Measurements from ENCODE around the gene CEP72. TPM values are rescaled to one million over a fixed set of nuclear protein-coding genes. Genes with fewer than 3 reads are reported as not detected.

CEP72 gene
- total RNA-seq, 2 experiments from 2014 or later: 24.1 to 24.2 TPM

DNA sequence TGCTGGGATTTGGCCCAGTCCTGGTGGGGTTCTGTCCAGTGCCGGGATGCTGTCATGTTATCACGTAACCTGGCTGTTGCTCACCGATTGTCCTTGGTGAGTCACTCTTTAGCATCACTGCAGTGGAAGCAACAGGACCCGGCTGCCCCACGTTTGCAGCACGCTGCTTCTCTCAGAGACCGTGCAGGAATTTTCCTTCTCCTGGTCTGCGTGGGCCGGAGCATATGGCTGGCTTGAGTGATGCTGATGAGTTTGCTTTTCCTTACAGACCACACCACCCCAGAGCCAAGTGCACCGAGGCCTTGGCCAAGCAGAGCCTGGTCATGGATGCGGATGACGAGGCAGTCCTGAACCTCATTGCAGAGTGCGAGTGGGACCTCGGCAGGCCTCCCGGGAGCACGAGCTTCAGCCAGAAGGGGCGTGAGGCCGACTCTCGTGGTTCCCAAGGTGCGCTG lies 21.4 kb downstream of the CEP72 start:
- CTCF ChIA-PET: interaction anchor here (0.5 kb wide), 1 partner anchor 19 kb away, joined by 4 read pairs; no protein-coding TSS in a partner anchor
- Mint-ChIP-seq H3K4me3 (no peak overlapping the region), H3K27ac (no peak overlapping the region), H3K4me1 (no peaks in the 10 kb centered on the region), H3K27me3 (no peaks in the 10 kb centered on the region), H3K9me3 (no peaks in the 10 kb centered on the region), H3K36me3 (ENCODE audit: low read depth) (peaks cover 20% of the 10 kb centered on the region)
- no peak for DNase-seq
- POLR2A ChIA-PET: no interaction called here

DNA sequence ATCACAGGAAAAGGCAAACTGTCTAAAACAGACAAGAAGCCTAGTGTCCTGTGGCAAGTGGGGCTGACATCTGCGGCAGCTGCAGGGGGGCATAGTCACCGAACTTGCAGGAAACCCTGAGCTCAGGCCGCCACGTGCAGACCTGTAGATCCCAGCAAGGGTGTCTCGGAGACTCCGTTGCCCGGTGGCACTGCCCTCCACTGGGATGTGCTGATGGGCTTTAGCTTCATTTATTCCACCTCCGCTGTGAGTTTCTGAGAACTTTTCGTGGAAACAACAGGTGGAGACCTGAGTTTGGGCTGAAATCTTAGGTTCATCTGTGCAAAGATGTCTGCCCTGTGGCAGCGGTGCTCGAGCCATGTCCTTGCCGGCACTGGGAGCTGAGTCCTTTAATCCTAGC lies 22.1 kb downstream of the CEP72 start:
- DNase-seq: no peak
- ChIA-PET CTCF (interaction anchor here (0.5 kb wide), 1 partner anchor 19 kb away, joined by 4 read pairs; no protein-coding TSS in a partner anchor), POLR2A (no interaction called here)
- Mint-ChIP-seq H3K27ac (no peak overlapping the region), H3K27me3 (no peaks in the 10 kb centered on the region), H3K9me3 (no peaks in the 10 kb centered on the region), H3K4me3 (no peak overlapping the region), H3K4me1 (no peaks in the 10 kb centered on the region), H3K36me3 (ENCODE audit: low read depth) (peaks cover 17% of the 10 kb centered on the region)

DNA sequence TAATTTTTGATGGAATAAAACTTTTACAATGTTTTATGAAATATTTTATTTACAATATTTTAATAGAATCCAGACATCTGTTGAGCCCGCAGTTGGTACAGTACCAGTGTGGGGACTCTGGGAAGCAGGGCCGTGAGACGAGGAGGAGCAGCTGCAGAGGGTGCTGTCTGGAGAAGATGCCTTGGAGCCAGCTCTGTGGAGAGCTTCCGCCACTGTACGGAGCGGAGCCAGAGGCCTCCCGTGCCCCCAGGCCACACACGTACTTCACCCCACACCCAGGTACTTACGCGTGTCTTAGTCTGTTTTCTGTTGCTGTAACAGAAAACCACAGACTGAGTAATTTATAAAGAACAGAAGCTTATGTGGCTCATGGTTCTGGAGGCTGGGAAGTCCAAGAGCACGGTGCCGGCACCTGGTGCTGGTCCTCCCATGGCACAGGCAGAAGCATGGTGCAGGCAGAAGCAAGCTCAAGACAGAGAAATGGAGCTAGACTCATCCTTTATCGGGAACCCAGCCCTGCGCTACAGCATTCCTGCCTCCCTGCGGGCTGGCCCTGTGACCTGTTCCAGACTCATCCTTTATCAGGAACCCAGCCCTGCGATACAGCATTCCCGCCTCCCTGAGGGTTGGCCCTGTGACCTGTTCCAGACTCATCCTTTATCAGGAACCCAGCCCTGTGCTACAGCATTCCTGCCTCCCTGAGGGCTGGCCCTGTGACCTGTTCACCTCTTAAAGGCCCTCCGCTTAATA lies 23.3 kb downstream of the CEP72 start:
- no peak overlapping the region for H3K27ac Mint-ChIP-seq
- H3K36me3 Mint-ChIP-seq (ENCODE audit: low read depth): peaks cover 24% of the 10 kb centered on the region
- POLR2A ChIA-PET: no interaction called here
- H3K27me3 Mint-ChIP-seq: no peaks in the 10 kb centered on the region
- no peaks in the 10 kb centered on the region for H3K9me3 Mint-ChIP-seq
- no peak overlapping the region for H3K4me3 Mint-ChIP-seq
- DNase-seq: no peak
- H3K4me1 Mint-ChIP-seq: no peaks in the 10 kb centered on the region
- CTCF ChIA-PET: no interaction called here

DNA sequence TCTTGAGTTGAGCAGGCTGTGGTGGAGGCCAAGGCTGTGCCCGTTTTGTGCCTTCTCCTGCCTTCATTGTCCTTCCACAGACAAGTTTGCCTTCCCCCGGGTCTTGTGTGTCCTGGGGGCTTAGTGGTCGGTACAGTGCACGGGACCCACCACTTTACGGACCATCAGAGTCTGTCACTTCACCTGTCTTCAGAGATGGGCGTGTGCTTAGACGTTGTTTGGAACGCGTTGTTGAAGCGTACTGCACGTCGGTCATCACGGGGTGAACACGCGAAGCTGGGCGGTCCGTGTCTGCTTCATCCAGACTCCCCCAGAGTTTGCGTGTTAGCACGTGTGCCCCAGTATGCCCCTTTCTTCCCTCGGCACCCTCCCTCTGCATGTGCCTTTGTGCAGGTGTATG lies 24.8 kb downstream of the CEP72 start:
- Mint-ChIP-seq H3K4me1 (no peaks in the 10 kb centered on the region), H3K9me3 (no peaks in the 10 kb centered on the region), H3K27ac (no peak overlapping the region), H3K27me3 (no peaks in the 10 kb centered on the region), H3K4me3 (no peak overlapping the region), H3K36me3 (ENCODE audit: low read depth) (peaks cover 29% of the 10 kb centered on the region)
- ChIA-PET CTCF (no interaction called here), POLR2A (no interaction called here)
- no peak for DNase-seq

DNA sequence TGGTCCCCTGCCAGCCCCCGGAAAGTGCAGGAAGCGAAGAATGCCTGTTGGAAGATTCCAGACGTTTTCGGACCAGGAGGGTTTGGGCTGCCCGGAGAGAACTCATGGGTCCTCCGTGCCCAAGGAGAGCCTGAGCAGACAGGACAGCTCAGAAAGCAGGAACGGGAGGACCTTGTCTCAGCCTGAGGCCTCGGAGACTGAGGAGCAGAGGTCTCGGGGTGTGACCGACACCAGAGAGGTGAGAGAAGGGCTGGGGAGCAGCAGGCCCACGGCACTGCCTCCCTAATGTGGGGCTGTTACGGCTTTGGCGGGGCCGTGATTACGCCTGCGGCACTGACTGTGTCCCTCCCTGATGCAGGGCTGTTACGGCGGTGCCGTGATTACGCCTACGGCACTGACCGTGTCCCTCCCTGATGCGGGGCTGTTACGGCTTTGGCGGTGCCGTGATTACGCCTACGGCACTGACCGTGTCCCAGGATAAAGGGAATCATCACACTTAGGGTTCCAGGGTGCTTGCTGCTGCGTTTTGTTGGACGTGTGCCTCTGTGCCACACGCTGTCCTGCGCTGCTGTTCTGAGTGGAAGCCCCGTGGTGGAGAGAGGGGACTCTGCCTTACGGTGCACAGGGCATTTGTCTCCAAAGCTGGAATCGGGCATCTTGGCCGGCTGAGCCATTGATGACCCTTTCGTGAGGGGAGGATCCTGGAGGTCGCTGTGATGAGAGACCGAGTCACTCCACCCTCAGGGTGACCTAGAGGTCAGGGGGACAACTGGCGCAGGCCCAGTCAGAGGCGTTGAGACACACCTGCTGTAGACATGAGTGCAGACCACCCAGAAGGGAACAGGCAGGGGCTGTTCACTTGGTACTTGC lies 25.7 kb downstream of the CEP72 start:
- Mint-ChIP-seq H3K36me3 (ENCODE audit: low read depth) (peaks cover 29% of the 10 kb centered on the region), H3K4me1 (no peaks in the 10 kb centered on the region), H3K27ac (no peak overlapping the region), H3K4me3 (no peak overlapping the region), H3K9me3 (no peaks in the 10 kb centered on the region), H3K27me3 (no peaks in the 10 kb centered on the region)
- ChIA-PET POLR2A (no interaction called here), CTCF (no interaction called here)
- no peak for DNase-seq

DNA sequence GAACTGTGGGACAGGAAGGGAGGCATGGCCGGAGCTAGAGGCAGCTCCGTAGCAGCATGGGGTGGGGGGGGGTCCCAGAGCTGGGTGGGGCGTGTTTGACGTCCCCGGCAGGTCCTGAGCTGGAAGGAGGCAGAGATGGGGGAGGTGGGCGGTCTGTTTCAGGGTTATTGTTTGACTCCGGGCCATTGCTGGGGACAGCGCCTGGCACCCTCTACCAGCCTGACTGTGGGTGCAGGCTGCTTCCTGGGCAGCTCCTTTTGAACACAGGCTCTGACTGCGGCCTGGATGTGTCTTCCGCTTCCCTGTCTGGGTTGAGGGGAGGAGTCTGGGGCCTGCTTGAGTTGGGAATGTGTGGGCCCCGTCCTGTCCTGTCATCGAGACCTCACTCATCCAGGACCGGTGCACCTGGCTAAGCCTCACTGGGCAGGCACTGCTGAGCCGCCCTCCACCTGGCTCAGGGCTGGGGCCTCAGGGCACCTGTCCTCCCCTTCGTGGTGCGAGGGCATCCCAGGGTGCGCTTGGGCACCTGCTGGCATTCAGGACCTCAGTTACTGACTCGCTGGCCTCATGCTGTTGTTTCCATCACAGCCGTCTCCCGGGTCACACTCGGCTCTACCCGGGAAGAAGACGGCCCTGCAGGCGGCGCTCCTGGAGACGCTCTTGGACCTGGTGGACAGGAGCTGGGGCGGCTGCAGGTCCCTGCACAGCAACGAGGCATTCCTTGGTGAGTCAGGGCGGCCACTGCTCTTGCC lies 26.5 kb downstream of the CEP72 start:
- peaks cover 29% of the 10 kb centered on the region for H3K36me3 Mint-ChIP-seq (ENCODE audit: low read depth)
- no peak overlapping the region for H3K4me3 Mint-ChIP-seq
- no peaks in the 10 kb centered on the region for H3K27me3 Mint-ChIP-seq
- ChIA-PET POLR2A (no interaction called here), CTCF (no interaction called here)
- no peaks in the 10 kb centered on the region for H3K9me3 Mint-ChIP-seq
- H3K27ac Mint-ChIP-seq: no peak overlapping the region
- H3K4me1 Mint-ChIP-seq: no peaks in the 10 kb centered on the region
- DNase-seq: no peak

DNA sequence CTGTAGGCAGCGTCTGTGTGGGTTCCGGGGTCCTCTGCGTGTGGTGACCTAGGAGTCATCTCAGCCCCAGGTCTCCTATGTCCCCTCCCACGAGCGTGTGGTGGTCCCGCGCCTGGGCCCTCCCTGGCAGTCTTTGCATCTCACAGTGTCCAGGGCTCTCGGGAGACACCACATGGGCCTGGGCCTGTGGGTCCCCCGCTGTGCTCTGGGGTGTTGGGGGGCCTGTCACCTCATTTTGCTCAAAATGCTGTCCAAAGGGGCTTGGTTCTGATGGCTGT lies 27.1 kb downstream of the CEP72 start:
- H3K36me3 Mint-ChIP-seq (ENCODE audit: low read depth): peaks cover 32% of the 10 kb centered on the region
- H3K4me3 Mint-ChIP-seq: no peak overlapping the region
- H3K27me3 Mint-ChIP-seq: no peaks in the 10 kb centered on the region
- ChIA-PET CTCF (no interaction called here), POLR2A (no interaction called here)
- peaks cover 2% of the 10 kb centered on the region for H3K4me1 Mint-ChIP-seq
- H3K27ac Mint-ChIP-seq: no peak overlapping the region
- no peaks in the 10 kb centered on the region for H3K9me3 Mint-ChIP-seq
- DNase-seq: no peak

DNA sequence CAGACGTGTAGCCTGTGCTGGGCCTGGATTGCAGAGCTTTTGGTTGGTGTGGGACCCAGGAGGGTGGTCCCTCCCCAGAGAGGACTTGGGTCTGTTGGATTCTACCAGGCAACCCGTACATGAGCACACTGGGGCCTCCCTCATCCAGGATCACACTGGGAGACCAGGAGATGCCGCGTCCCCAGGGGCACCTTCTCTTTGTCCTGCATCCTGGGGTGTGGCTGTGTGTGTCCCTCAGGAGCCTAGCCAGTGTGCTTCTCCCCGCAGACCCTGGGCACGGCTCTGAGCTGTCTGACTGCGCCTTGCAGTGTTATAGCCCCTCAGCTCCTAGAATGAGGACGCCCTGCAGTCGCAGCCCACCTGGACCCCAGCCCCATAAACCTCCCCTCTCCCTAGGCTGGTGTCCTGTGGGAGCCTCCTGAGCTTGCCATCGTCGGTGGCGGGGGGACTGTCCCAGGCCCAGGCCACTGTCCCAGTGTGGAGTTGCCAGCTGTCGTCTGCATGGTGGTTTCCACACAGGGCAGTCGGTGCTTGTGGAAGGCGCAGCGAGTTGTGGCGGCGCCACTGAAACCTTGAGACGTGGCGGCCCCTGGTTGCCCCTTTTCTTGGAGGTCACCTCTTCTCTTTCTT lies 27.6 kb downstream of the CEP72 start:
- Mint-ChIP-seq H3K36me3 (ENCODE audit: low read depth) (peaks cover 32% of the 10 kb centered on the region), H3K27me3 (no peaks in the 10 kb centered on the region), H3K4me1 (peaks cover 2% of the 10 kb centered on the region), H3K9me3 (no peaks in the 10 kb centered on the region), H3K27ac (no peak overlapping the region), H3K4me3 (no peak overlapping the region)
- DNase-seq: no peak
- CTCF ChIA-PET: no interaction called here
- POLR2A ChIA-PET: no interaction called here

DNA sequence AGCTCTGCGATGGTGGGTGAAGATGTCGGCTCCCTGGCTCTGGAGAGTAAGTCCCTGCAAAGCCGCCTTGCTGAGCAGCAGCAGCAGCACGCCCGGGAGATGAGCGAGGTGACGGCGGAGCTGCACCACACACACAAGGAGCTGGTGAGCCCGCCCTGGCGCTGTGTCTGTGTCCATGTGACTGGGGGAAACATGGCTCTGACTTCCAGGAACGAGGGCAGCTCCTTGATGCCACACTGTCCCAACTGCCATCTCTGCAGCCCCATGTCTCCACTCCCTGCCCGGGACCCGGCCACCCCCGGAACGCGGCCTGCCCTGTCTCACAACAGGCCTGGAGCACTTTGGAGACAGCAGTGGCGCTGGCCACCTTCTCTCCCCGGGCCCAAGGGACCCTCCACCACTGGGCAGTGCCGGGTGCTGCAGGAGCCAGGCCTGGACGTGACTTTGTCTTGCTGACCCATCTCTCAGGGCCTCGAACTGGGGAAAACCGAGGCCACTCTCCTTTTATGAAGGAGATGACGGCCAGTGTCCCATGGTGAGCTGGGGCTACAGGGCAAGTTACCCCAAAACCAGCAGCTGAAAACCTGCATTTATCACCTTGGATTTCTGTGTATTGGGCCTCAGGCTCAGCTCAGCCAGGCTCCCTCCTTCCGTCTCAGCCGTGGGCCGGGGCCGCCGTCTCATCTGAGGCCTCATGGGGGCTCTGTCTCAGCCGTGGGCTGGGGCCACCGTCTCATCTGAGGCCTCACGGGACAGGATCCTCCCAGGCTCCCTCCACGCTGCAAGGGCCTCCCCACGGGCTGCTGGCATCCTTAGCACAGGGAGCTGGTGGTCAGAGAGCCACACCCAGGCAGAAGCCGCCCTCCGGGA lies 28.6 kb downstream of the CEP72 start:
- Mint-ChIP-seq H3K9me3 (no peaks in the 10 kb centered on the region), H3K36me3 (ENCODE audit: low read depth) (peaks cover 34% of the 10 kb centered on the region), H3K4me1 (peaks cover 2% of the 10 kb centered on the region), H3K27ac (no peak overlapping the region), H3K27me3 (no peaks in the 10 kb centered on the region), H3K4me3 (no peak overlapping the region)
- DNase-seq: no peak
- CTCF ChIA-PET: no interaction called here
- POLR2A ChIA-PET: no interaction called here

DNA sequence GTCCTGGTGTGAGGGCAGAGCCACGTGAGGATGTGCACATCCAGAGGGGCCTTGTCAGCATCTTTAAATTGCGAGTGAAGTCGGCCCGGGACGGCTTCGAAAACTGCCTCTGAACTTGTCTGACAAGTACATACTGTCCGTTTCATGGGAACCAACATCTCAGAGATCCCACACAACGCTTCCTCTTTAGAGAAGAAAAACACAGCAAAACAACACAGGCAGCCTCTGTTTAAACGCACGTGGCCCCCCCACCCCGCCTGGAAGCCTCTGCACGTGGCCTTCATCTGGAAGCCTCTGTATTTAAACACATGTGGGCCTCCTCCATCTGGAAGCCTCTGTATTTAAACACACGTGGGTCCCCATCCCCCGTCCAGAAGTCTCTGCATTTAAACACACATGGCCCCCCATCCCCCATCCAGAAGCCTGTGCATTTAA lies 29.2 kb downstream of the CEP72 start:
- ChIA-PET CTCF (no interaction called here), POLR2A (no interaction called here)
- Mint-ChIP-seq H3K27me3 (no peaks in the 10 kb centered on the region), H3K9me3 (no peaks in the 10 kb centered on the region), H3K36me3 (ENCODE audit: low read depth) (peaks cover 36% of the 10 kb centered on the region), H3K27ac (no peak overlapping the region), H3K4me3 (no peak overlapping the region), H3K4me1 (peaks cover 2% of the 10 kb centered on the region)
- DNase-seq: no peak

DNA sequence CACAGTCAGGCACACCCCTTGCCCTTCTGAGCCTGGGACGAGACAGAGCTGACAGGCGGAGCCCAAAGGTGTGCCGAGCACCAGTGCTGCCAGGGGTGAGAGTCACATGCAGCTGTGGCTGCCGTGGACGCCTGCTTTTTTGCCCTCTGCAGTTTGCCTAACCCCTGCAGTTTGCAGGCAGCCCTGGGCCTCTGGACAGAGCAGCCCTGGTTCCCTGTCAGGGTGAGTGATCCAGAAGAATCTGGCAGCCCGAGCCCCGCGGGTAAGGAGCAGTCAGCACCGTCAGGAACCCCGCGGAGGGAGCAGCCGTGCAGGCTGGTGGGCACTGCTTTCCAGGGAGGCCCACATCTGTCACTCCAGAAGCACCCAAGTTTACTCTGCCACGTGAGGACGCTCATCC lies 30.3 kb downstream of the CEP72 start:
- Mint-ChIP-seq H3K4me3 (no peak overlapping the region), H3K36me3 (ENCODE audit: low read depth) (peaks cover 36% of the 10 kb centered on the region), H3K27me3 (no peaks in the 10 kb centered on the region), H3K9me3 (no peaks in the 10 kb centered on the region), H3K27ac (no peak overlapping the region), H3K4me1 (peaks cover 2% of the 10 kb centered on the region)
- DNase-seq: no peak
- POLR2A ChIA-PET: interaction anchor here (1.3 kb wide), 1 partner anchor 11 kb away, joined by 4 read pairs; no protein-coding TSS in a partner anchor
- CTCF ChIA-PET: no interaction called here

DNA sequence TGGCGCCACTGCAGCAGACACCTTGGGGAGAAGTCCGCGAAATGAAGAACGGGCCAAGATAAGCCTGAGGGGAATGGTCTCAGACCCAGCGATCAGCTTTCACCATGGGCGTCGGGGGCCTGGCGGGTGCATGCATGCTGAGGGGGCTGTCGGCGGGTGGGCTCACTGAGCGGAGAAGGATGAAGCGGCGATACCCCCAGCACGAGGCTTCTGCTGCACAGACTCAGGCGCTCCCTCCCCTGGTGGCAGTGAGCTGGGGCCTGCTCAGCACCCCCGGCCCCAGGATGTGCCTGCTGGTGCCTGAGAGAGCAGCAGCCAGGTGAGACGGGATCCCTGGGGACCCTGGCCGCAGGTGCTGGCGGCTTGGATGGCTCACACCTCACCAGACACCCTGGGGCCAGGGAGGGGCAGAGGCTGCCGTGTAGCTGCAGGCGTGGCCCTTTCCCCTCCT lies 31.2 kb downstream of the CEP72 start:
- H3K27me3 Mint-ChIP-seq: no peaks in the 10 kb centered on the region
- H3K4me3 Mint-ChIP-seq: no peak overlapping the region
- H3K9me3 Mint-ChIP-seq: no peaks in the 10 kb centered on the region
- no peak for DNase-seq
- CTCF ChIA-PET: no interaction called here
- peak overlapping the region; percentile 31 for H3K27ac Mint-ChIP-seq
- peaks cover 36% of the 10 kb centered on the region for H3K36me3 Mint-ChIP-seq (ENCODE audit: low read depth)
- H3K4me1 Mint-ChIP-seq: peaks cover 2% of the 10 kb centered on the region
- POLR2A ChIA-PET: interaction anchor here (1.3 kb wide), 1 partner anchor 10 kb away, joined by 4 read pairs; no protein-coding TSS in a partner anchor
